Fibroblast of lung (primary cell): ENCODE data around the gene ZSWIM2.

Experiments used
- EZH2 ChIP-seq: IDR thresholded peaks from 2 replicates; pipeline ENCODE4 v1.5.1; 2012; ENCODE audit warnings: low read length, control low read depth, mild to moderate bottlenecking; ENCODE audit errors: missing control alignments
- TF ChIP-seq, protein P1 (sequence below), 2 donors: IDR thresholded peaks in 1 of 2; conservative IDR thresholded peaks in 1 of 2; 1 replicate in 1 of 2; 2 replicates in 1 of 2; pipeline ENCODE4 v1.5.1; 2011 to 2012; ENCODE audit warnings: low read length in 2 of 2, control low read depth in 1 of 2, inconsistent platforms in 1 of 2, low read depth in 1 of 2, mild to moderate bottlenecking in 1 of 2

DNA sequence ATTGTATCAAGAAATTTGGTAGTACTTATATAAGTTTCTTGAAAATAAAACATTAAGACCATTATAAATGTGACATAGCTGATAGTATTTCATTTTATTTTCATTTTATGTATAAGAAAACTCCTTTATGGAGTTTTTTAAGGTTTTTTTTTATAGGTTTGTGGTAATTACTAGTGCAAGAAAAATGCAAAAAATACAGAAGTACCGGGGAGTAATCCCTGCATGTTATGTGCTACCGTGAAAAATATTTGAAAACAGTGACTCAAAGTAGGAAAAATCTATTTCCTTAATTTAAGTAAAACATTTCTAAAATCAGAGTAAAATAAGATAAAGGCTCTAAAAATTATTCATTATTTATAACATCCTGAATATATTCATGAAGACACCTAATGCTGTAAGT, 21.6 kb downstream of the ZSWIM2 start:
- TF ChIP-seq, protein P1, sequence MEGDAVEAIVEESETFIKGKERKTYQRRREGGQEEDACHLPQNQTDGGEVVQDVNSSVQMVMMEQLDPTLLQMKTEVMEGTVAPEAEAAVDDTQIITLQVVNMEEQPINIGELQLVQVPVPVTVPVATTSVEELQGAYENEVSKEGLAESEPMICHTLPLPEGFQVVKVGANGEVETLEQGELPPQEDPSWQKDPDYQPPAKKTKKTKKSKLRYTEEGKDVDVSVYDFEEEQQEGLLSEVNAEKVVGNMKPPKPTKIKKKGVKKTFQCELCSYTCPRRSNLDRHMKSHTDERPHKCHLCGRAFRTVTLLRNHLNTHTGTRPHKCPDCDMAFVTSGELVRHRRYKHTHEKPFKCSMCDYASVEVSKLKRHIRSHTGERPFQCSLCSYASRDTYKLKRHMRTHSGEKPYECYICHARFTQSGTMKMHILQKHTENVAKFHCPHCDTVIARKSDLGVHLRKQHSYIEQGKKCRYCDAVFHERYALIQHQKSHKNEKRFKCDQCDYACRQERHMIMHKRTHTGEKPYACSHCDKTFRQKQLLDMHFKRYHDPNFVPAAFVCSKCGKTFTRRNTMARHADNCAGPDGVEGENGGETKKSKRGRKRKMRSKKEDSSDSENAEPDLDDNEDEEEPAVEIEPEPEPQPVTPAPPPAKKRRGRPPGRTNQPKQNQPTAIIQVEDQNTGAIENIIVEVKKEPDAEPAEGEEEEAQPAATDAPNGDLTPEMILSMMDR (conservative IDR thresholded peaks at IDR 0.05 in 1 of 2, IDR thresholded peaks at IDR 0.05 in 1 of 2; ENCODE audit: low read depth in 1 of 2, low read length in 2 of 2): no peak
- TF ChIP-seq EZH2: no peak
